NCI-H1105 (cell line): Measurements from ENCODE around the gene SLC25A39.
A peak's percentile ranks its signal among the peaks of the same experiment; 100 is the strongest.

ENCODE experiments used
- DNase-seq: peaks from one replicate; lab custom pipeline; 2025; lab: John Stamatoyannopoulos, UW

SLC25A39 gene

GRCh38 chr17:44312396-44313104 lies 12.1 kb downstream of the SLC25A39 start:
- DNase-seq: no peak

GRCh38 chr17:44311562-44312181 lies 13.0 kb downstream of the SLC25A39 start:
- DNase-seq: no peak

- DNase-seq: no peak
Observed at GRCh38 chr17:44310609-44311376, 13.8 kb downstream of the SLC25A39 start.

GRCh38 chr17:44310188-44310587 lies 14.4 kb downstream of the SLC25A39 start:
- DNase-seq: no peak

- DNase-seq: no peak
Observed at GRCh38 chr17:44309472-44309871, 15.2 kb downstream of the SLC25A39 start.

GRCh38 chr17:44308865-44309264 lies 15.8 kb downstream of the SLC25A39 start:
- no peak for DNase-seq

GRCh38 chr17:44308320-44308818 lies 16.3 kb downstream of the SLC25A39 start, which contains the start of gene RUNDC3A:
TSS of gene RUNDC3A (plus strand) at chr17:44308601. CDS start at chr17:44308833, 232 bp downstream.
- DNase-seq: peak; percentile 83

GRCh38 chr17:44307387-44308186 lies 17.0 kb downstream of the SLC25A39 start:
- peak; percentile 51 for DNase-seq

- no peak for DNase-seq
Observed at GRCh38 chr17:44304651-44305050, 20.0 kb downstream of the SLC25A39 start.

- DNase-seq: no peak
Observed at GRCh38 chr17:44297975-44298374, 26.6 kb downstream of the SLC25A39 start.

GRCh38 chr17:44293509-44294226 lies 31.0 kb downstream of the SLC25A39 start:
- DNase-seq: no peak

- DNase-seq: no peak
Observed at GRCh38 chr17:44287651-44288050, 37.0 kb downstream of the SLC25A39 start.

GRCh38 chr17:44284024-44284400 lies 40.6 kb downstream of the SLC25A39 start:
- DNase-seq: no peak

- DNase-seq: no peak
Observed at GRCh38 chr17:44283344-44284023, 41.1 kb downstream of the SLC25A39 start.

- no peak for DNase-seq
Observed at GRCh38 chr17:44282264-44282663, 42.4 kb downstream of the SLC25A39 start.

GRCh38 chr17:44281570-44281969 lies 43.1 kb downstream of the SLC25A39 start:
- no peak for DNase-seq

- no peak for DNase-seq
Observed at GRCh38 chr17:44280392-44280937, 44.2 kb downstream of the SLC25A39 start.

GRCh38 chr17:44279666-44280391 lies 44.8 kb downstream of the SLC25A39 start:
- DNase-seq: no peak

- no peak for DNase-seq
Observed at GRCh38 chr17:44279346-44279665, 45.3 kb downstream of the SLC25A39 start.

GRCh38 chr17:44277976-44278375 lies 46.6 kb downstream of the SLC25A39 start:
- no peak for DNase-seq
